Measurements from ENCODE around the gene ZNF367. TPM values are rescaled to one million over a fixed set of nuclear protein-coding genes. Genes with fewer than 3 reads are reported as not detected.

ZNF367 gene
- total and polyA plus RNA-seq, 4 donors = 6.7 to 10.1 (median 7.1) TPM

- Histone ChIP-seq H3K9me3 (ENCODE audit: control insufficient read depth, insufficient read depth, low read length) (peaks cover 2% of the 10 kb centered on the region), H3K4me1 (ENCODE audit: control insufficient read depth, insufficient read depth, low read length) (no peaks in the 10 kb centered on the region), H3K27ac (ENCODE audit: low read depth, low read length) (no peak overlapping the region), H3K36me3 (ENCODE audit: control insufficient read depth, insufficient read depth, low read length) (no peaks in the 10 kb centered on the region), H3K27me3 (ENCODE audit: control insufficient read depth, insufficient read depth, low read length) (no peaks in the 10 kb centered on the region), H3K4me3 (ENCODE audit: low read depth, low read length) (no peak overlapping the region)
- WGBS (ENCODE audit: insufficient coverage) = no CpG with 5 or more reads among the region's 1 CpG
- peak in 1 of 6 donors; percentile 29 for DNase-seq (ENCODE audit: low read depth in 4 of 6, low spot score in 6 of 6)
Measured at GRCh38 chr9:96350866-96351265, 67.3 kb downstream of the ZNF367 start.

GRCh38 chr9:96348261-96348660 lies 69.9 kb downstream of the ZNF367 start:
- DNase-seq (ENCODE audit: low read depth in 4 of 6, low spot score in 6 of 6) = no peak
- WGBS (ENCODE audit: insufficient coverage) = 100% methylated on average over 4 of the region's 5 CpGs
- Histone ChIP-seq H3K27ac (ENCODE audit: low read depth, low read length) (no peak overlapping the region), H3K36me3 (ENCODE audit: control insufficient read depth, insufficient read depth, low read length) (no peaks in the 10 kb centered on the region), H3K4me1 (ENCODE audit: control insufficient read depth, insufficient read depth, low read length) (no peaks in the 10 kb centered on the region), H3K27me3 (ENCODE audit: control insufficient read depth, insufficient read depth, low read length) (no peaks in the 10 kb centered on the region), H3K9me3 (ENCODE audit: control insufficient read depth, insufficient read depth, low read length) (peaks cover 2% of the 10 kb centered on the region), H3K4me3 (ENCODE audit: low read depth, low read length) (no peak overlapping the region)

GRCh38 chr9:96345551-96345950 lies 72.6 kb downstream of the ZNF367 start:
- no peaks in the 10 kb centered on the region for H3K9me3 ChIP-seq (ENCODE audit: control insufficient read depth, insufficient read depth, low read length)
- WGBS (ENCODE audit: insufficient coverage) = 56% methylated on average over 4 of the region's 9 CpGs
- peaks cover 3% of the 10 kb centered on the region for H3K4me1 ChIP-seq (ENCODE audit: control insufficient read depth, insufficient read depth, low read length)
- H3K36me3 ChIP-seq (ENCODE audit: control insufficient read depth, insufficient read depth, low read length) = no peaks in the 10 kb centered on the region
- no peaks in the 10 kb centered on the region for H3K27me3 ChIP-seq (ENCODE audit: control insufficient read depth, insufficient read depth, low read length)
- H3K4me3 ChIP-seq (ENCODE audit: low read depth, low read length) = no peak overlapping the region
- DNase-seq (ENCODE audit: low read depth in 4 of 6, low spot score in 6 of 6) = no peak
- H3K27ac ChIP-seq (ENCODE audit: low read depth, low read length) = no peak overlapping the region

- Histone ChIP-seq H3K4me3 (ENCODE audit: low read depth, low read length) (no peak overlapping the region), H3K9me3 (ENCODE audit: control insufficient read depth, insufficient read depth, low read length) (no peaks in the 10 kb centered on the region), H3K27ac (ENCODE audit: low read depth, low read length) (no peak overlapping the region), H3K27me3 (ENCODE audit: control insufficient read depth, insufficient read depth, low read length) (no peaks in the 10 kb centered on the region), H3K36me3 (ENCODE audit: control insufficient read depth, insufficient read depth, low read length) (no peaks in the 10 kb centered on the region), H3K4me1 (ENCODE audit: control insufficient read depth, insufficient read depth, low read length) (peaks cover 3% of the 10 kb centered on the region)
- DNase-seq (ENCODE audit: low read depth in 4 of 6, low spot score in 6 of 6) = peak in 2 of 6 donors; percentile 36 to 40
- no CpG with 5 or more reads among the region's 6 CpGs for WGBS (ENCODE audit: insufficient coverage)
Measured at GRCh38 chr9:96344458-96345180, 73.6 kb downstream of the ZNF367 start.

- Histone ChIP-seq H3K9me3 (ENCODE audit: control insufficient read depth, insufficient read depth, low read length) (no peaks in the 10 kb centered on the region), H3K4me1 (ENCODE audit: control insufficient read depth, insufficient read depth, low read length) (peaks cover 3% of the 10 kb centered on the region), H3K27ac (ENCODE audit: low read depth, low read length) (no peak overlapping the region), H3K27me3 (ENCODE audit: control insufficient read depth, insufficient read depth, low read length) (no peaks in the 10 kb centered on the region), H3K4me3 (ENCODE audit: low read depth, low read length) (no peak overlapping the region), H3K36me3 (ENCODE audit: control insufficient read depth, insufficient read depth, low read length) (no peaks in the 10 kb centered on the region)
- WGBS (ENCODE audit: insufficient coverage) = no CpG with 5 or more reads among the region's 5 CpGs
- DNase-seq (ENCODE audit: low read depth in 4 of 6, low spot score in 6 of 6) = peak in 2 of 6 donors; percentile 63 to 70
Measured at GRCh38 chr9:96343515-96344360, 74.4 kb downstream of the ZNF367 start.

- Histone ChIP-seq H3K27me3 (ENCODE audit: control insufficient read depth, insufficient read depth, low read length) (no peaks in the 10 kb centered on the region), H3K36me3 (ENCODE audit: control insufficient read depth, insufficient read depth, low read length) (no peaks in the 10 kb centered on the region), H3K27ac (ENCODE audit: low read depth, low read length) (no peak overlapping the region), H3K4me3 (ENCODE audit: low read depth, low read length) (no peak overlapping the region), H3K4me1 (ENCODE audit: control insufficient read depth, insufficient read depth, low read length) (peaks cover 3% of the 10 kb centered on the region), H3K9me3 (ENCODE audit: control insufficient read depth, insufficient read depth, low read length) (no peaks in the 10 kb centered on the region)
- DNase-seq (ENCODE audit: low read depth in 4 of 6, low spot score in 6 of 6) = no peak
- WGBS (ENCODE audit: insufficient coverage) = 88% methylated on average over 19 of the region's 20 CpGs
Measured at GRCh38 chr9:96342571-96343245, 75.5 kb downstream of the ZNF367 start.

GRCh38 chr9:96340707-96341106 lies 77.5 kb downstream of the ZNF367 start:
- no peaks in the 10 kb centered on the region for H3K27me3 ChIP-seq (ENCODE audit: control insufficient read depth, insufficient read depth, low read length)
- H3K4me1 ChIP-seq (ENCODE audit: control insufficient read depth, insufficient read depth, low read length) = peaks cover 3% of the 10 kb centered on the region
- DNase-seq (ENCODE audit: low read depth in 4 of 6, low spot score in 6 of 6) = no peak
- no peaks in the 10 kb centered on the region for H3K36me3 ChIP-seq (ENCODE audit: control insufficient read depth, insufficient read depth, low read length)
- H3K9me3 ChIP-seq (ENCODE audit: control insufficient read depth, insufficient read depth, low read length) = no peaks in the 10 kb centered on the region
- no CpG with 5 or more reads among the region's 3 CpGs for WGBS (ENCODE audit: insufficient coverage)
- H3K4me3 ChIP-seq (ENCODE audit: low read depth, low read length) = no peak overlapping the region
- H3K27ac ChIP-seq (ENCODE audit: low read depth, low read length) = no peak overlapping the region

- Histone ChIP-seq H3K27me3 (ENCODE audit: control insufficient read depth, insufficient read depth, low read length) (no peaks in the 10 kb centered on the region), H3K27ac (ENCODE audit: low read depth, low read length) (no peak overlapping the region)
- no CpG with 5 or more reads among the region's 3 CpGs for WGBS (ENCODE audit: insufficient coverage)
Measured at GRCh38 chr9:96338299-96338698, 79.9 kb downstream of the ZNF367 start.

More at GRCh38 chr9:96338299-96338698, 79.9 kb downstream of the ZNF367 start:
- no peak for DNase-seq (ENCODE audit: low read depth in 4 of 6, low spot score in 6 of 6)
- Histone ChIP-seq H3K4me1 (ENCODE audit: control insufficient read depth, insufficient read depth, low read length) (peaks cover 3% of the 10 kb centered on the region), H3K9me3 (ENCODE audit: control insufficient read depth, insufficient read depth, low read length) (no peaks in the 10 kb centered on the region), H3K36me3 (ENCODE audit: control insufficient read depth, insufficient read depth, low read length) (no peaks in the 10 kb centered on the region), H3K4me3 (ENCODE audit: low read depth, low read length) (no peak overlapping the region)
